Transverse colon (tissue), 3 donors: ENCODE data around the gene PAQR5.

Experiments used
- EP300 ChIP-seq: sonication (generic); formaldehyde crosslinking; IDR thresholded peaks from one replicate; pipeline ENCODE4 v1.6.1; 2017; ENCODE audit warnings: antibody characterized with exemption, low read depth
- POLR2A ChIP-seq: fragments of 450-650 bp; IDR thresholded peaks from one replicate; pipeline ENCODE4 v1.6.1; 2016; ENCODE audit warnings: antibody characterized with exemption, mild to moderate bottlenecking, moderate library complexity
- TF ChIP-seq, protein P1 (sequence below), 5 experiments: fragments of 200-600 bp in 3 of 5; fragments of 450-650 bp in 2 of 5; sonication (generic) in 3 of 5; IDR thresholded peaks; 1 replicate in 2 of 5; 2 replicates in 3 of 5; pipeline ENCODE4 v1.5.1; 2016 to 2017; ENCODE audit warnings: antibody characterized with exemption in 5 of 5, inconsistent platforms in 3 of 5, mild to moderate bottlenecking in 2 of 5, moderate library complexity in 1 of 5

DNA sequence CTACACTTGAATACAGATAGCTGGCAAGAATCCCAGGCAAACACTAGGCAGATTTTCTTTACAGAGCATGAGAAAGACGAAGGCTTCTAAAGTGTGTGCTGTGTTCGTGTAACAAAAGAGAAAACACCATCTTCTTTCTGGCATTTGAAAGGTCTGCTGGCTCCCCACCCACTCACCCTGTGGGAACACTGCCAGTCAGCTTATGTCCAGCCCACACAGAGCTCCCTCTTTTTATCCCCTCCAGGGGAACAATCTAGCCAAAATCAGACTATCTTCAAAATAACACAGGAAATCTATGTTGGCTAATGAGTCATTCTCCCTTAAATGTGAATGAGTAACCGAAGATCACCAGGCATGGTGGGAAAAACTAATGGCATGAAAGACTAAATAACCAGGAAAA lies 45.6 kb upstream of the PAQR5 start:
- TF ChIP-seq, protein P1, sequence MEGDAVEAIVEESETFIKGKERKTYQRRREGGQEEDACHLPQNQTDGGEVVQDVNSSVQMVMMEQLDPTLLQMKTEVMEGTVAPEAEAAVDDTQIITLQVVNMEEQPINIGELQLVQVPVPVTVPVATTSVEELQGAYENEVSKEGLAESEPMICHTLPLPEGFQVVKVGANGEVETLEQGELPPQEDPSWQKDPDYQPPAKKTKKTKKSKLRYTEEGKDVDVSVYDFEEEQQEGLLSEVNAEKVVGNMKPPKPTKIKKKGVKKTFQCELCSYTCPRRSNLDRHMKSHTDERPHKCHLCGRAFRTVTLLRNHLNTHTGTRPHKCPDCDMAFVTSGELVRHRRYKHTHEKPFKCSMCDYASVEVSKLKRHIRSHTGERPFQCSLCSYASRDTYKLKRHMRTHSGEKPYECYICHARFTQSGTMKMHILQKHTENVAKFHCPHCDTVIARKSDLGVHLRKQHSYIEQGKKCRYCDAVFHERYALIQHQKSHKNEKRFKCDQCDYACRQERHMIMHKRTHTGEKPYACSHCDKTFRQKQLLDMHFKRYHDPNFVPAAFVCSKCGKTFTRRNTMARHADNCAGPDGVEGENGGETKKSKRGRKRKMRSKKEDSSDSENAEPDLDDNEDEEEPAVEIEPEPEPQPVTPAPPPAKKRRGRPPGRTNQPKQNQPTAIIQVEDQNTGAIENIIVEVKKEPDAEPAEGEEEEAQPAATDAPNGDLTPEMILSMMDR (IDR thresholded peaks at IDR 0.05), result no peak
- no peak for TF ChIP-seq POLR2A
- no peak for TF ChIP-seq EP300
